Testis (tissue), 3 donors: Measurements from ENCODE around the gene NLRC5. TPM values are rescaled to one million over a fixed set of nuclear protein-coding genes. Genes with fewer than 3 reads are reported as not detected.

Source experiments
- DNase-seq: peaks from one replicate; pipeline ENCODE4 v3.0.0-alpha.2; 2019
- H3K27ac ChIP-seq, 2 donors: fragments of 200-600 bp; sonication (generic); one replicate each; pipeline ENCODE4 v1.5.1; 2019
- H3K27me3 ChIP-seq: fragments of 200-600 bp; sonication (generic); one replicate; pipeline ENCODE4 v1.5.1; 2019
- H3K36me3 ChIP-seq: fragments of 200-600 bp; sonication (generic); one replicate; pipeline ENCODE4 v1.5.1; 2017; ENCODE audit warnings: low read depth; ENCODE audit errors: missing control alignments
- H3K4me1 ChIP-seq: fragments of 200-600 bp; sonication (generic); one replicate; pipeline ENCODE4 v1.5.1; 2019
- H3K4me3 ChIP-seq, 2 donors: fragments of 200-600 bp; sonication (generic); one replicate each; pipeline ENCODE4 v1.5.1; 2017 to 2019
- H3K9me3 ChIP-seq: fragments of 200-600 bp; sonication (generic); one replicate; pipeline ENCODE4 v1.5.1; 2017
- POLR2A ChIP-seq: fragments of 450-650 bp; IDR thresholded peaks from one replicate; pipeline ENCODE4 v1.6.1; 2017; ENCODE audit warnings: antibody characterized with exemption, mild to moderate bottlenecking, moderate library complexity
- whole genome bisulfite sequencing, 2 donors: methylation state at CpG; one replicate each; pipeline ENCODE4 v1.1.5; 2018; 5-methylcytosine and 5-hydroxymethylcytosine counted together
- intact Hi-C: fragments of 100-400 bp; cut with DNase I; formaldehyde crosslinking; loops from one replicate; pipeline ENCODE4 v1.15.1; 2023; ENCODE audit warnings: low total_unique reads
- polyA plus RNA-seq: library from polyadenylated mRNA; stranded (reverse); fragments of 350-450 nt; fragmentation: Illumina TruSeq; extraction: RNeasy Lipid Tissue Mini Kit (QIAGEN cat#74804); gene quantifications from one replicate; pipeline ENCODE4 v1.2.3, GENCODE V29; 2014; ENCODE audit warnings: low read depth, low replicate concordance; ENCODE audit not compliant: insufficient read depth
- total RNA-seq, 2 donors: library from RNA; depleted of rRNA; stranded (reverse); fragments of >200 nt; gene quantifications; one replicate each; pipeline ENCODE4 v1.2.3, GENCODE V29; 2016
- TF ChIP-seq, protein P1 (sequence below), 3 experiments: fragments of 450-650 bp in 2 of 3; fragments of 200-600 bp in 1 of 3; sonication (generic) in 1 of 3; IDR thresholded peaks; one replicate each; pipeline ENCODE4 v1.5.1; 2016 to 2019; ENCODE audit warnings: antibody characterized with exemption in 3 of 3, mild to moderate bottlenecking in 2 of 3, moderate library complexity in 1 of 3

NLRC5 gene
- total and polyA plus RNA-seq, 3 donors from 2014 or later, result 10.3 to 14.9 (median 12.0) TPM

DNA sequence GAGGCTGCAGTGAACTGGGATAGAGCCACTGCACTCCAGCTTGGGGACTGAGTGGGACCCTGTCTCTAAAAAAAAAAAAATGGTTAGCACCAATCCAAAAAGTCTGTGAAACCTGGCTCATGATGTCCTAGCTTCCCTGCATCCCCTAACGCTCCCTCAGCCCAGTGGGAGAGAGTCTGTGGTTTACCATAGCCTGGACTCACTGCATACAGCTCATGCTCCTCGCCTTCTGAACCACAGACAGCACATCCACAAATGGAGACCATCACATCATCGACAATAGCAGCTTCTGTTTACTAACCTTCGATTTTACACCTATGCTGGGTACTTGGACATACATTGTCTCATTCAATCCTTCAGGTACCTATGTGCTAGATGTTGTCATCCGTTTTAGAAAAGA lies 43.6 kb downstream of the NLRC5 start:
- Histone ChIP-seq H3K27ac (no peak overlapping the region), H3K4me1 (no peaks in the 10 kb centered on the region), H3K27me3 (no peaks in the 10 kb centered on the region), H3K36me3 (no peaks in the 10 kb centered on the region), H3K4me3 (no peak overlapping the region), H3K9me3 (no peaks in the 10 kb centered on the region)
- 95 to 96% methylated on average over 5 of the region's 5 CpGs for WGBS, 2 donors
- intact Hi-C loops, result no loop called here
- TF ChIP-seq POLR2A, result no peak
- TF ChIP-seq, protein P1, sequence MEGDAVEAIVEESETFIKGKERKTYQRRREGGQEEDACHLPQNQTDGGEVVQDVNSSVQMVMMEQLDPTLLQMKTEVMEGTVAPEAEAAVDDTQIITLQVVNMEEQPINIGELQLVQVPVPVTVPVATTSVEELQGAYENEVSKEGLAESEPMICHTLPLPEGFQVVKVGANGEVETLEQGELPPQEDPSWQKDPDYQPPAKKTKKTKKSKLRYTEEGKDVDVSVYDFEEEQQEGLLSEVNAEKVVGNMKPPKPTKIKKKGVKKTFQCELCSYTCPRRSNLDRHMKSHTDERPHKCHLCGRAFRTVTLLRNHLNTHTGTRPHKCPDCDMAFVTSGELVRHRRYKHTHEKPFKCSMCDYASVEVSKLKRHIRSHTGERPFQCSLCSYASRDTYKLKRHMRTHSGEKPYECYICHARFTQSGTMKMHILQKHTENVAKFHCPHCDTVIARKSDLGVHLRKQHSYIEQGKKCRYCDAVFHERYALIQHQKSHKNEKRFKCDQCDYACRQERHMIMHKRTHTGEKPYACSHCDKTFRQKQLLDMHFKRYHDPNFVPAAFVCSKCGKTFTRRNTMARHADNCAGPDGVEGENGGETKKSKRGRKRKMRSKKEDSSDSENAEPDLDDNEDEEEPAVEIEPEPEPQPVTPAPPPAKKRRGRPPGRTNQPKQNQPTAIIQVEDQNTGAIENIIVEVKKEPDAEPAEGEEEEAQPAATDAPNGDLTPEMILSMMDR (IDR thresholded peaks at IDR 0.05), result no peak
- no peak for DNase-seq

DNA sequence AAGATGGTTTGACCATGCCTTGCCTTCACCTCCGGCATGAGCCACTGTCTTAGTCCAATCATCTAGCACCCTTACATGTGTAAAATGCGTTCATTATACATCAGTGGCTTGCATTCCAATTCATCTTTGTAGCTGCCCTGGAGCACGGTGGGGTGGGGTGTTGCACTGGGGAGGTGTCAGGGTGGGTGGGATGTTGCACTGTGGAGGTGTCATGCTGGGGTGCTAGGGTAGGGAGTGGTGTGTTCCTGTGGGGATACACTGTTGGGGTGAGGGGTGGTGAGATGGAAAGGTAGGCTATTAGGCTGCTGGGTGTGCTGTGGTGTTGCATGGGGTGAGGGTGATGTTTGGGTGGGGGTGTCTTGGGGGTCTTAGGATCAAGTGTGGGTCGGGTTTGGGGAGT lies 47.0 kb downstream of the NLRC5 start:
- no peaks in the 10 kb centered on the region for H3K9me3 ChIP-seq
- WGBS, 2 donors, result 91% methylated on average over 4 of the region's 4 CpGs
- TF ChIP-seq, protein P1 (IDR thresholded peaks at IDR 0.05), result no peak
- TF ChIP-seq POLR2A, result no peak
- H3K4me3 ChIP-seq, result no peak overlapping the region
- no peaks in the 10 kb centered on the region for H3K4me1 ChIP-seq
- H3K27me3 ChIP-seq, result no peaks in the 10 kb centered on the region
- intact Hi-C loops, result no loop called here
- no peak overlapping the region for H3K27ac ChIP-seq
- H3K36me3 ChIP-seq, result no peaks in the 10 kb centered on the region
- no peak for DNase-seq

DNA sequence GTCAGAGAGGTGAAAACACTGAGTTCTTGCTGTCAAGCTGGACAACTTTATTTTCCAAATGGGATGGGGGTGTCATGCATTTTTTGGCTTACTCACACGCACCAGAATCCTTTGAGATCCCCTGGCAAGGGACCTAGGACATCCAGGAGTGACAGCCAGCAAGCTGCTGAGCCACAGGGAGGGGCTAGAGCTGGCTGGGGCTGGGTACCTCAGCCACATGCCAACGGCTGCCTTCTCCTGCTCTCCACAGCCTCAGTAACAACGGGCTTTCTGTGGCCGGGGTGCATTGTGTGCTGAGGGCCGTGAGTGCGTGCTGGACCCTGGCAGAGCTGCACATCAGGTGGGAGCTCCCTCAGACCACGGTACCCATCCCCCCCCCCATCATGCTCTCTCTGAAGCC lies 47.6 kb downstream of the NLRC5 start:
- WGBS, 2 donors, result 62 to 80% methylated on average over 2 to 7 of the region's 7 CpGs
- no peak for DNase-seq
- no peaks in the 10 kb centered on the region for H3K4me1 ChIP-seq
- H3K4me3 ChIP-seq, result no peak overlapping the region
- no peaks in the 10 kb centered on the region for H3K9me3 ChIP-seq
- intact Hi-C loops, result no loop called here
- TF ChIP-seq POLR2A, result no peak
- TF ChIP-seq, protein P1 (IDR thresholded peaks at IDR 0.05), result no peak
- no peaks in the 10 kb centered on the region for H3K27me3 ChIP-seq
- H3K36me3 ChIP-seq, result no peaks in the 10 kb centered on the region
- no peak overlapping the region for H3K27ac ChIP-seq

DNA sequence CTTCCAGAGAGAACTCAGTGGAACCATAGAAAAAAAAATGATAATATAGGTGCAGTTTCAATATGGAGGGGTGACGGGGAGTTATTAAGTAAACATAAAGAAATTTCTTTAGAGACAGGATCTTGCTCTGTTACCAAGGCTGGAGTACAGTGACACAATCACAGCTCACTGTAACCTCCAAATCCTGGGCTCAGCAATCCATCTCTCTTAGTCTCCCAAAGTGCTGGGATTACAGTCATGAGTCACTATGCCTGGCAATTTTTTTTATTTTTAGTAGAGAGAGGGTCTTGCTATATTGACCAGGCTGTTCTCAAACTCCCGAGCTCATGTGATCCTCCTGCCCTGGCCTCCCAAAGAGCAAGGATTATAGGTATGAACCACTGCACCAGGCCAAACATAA lies 48.8 kb downstream of the NLRC5 start:
- 97 to 98% methylated on average over 2 of the region's 2 CpGs for WGBS, 2 donors
- Histone ChIP-seq H3K36me3 (no peaks in the 10 kb centered on the region), H3K4me1 (no peaks in the 10 kb centered on the region), H3K4me3 (no peak overlapping the region), H3K27ac (no peak overlapping the region), H3K27me3 (no peaks in the 10 kb centered on the region), H3K9me3 (no peaks in the 10 kb centered on the region)
- no peak for DNase-seq
- no peak for TF ChIP-seq POLR2A
- TF ChIP-seq, protein P1 (IDR thresholded peaks at IDR 0.05), result no peak
- intact Hi-C loops, result no loop called here

DNA sequence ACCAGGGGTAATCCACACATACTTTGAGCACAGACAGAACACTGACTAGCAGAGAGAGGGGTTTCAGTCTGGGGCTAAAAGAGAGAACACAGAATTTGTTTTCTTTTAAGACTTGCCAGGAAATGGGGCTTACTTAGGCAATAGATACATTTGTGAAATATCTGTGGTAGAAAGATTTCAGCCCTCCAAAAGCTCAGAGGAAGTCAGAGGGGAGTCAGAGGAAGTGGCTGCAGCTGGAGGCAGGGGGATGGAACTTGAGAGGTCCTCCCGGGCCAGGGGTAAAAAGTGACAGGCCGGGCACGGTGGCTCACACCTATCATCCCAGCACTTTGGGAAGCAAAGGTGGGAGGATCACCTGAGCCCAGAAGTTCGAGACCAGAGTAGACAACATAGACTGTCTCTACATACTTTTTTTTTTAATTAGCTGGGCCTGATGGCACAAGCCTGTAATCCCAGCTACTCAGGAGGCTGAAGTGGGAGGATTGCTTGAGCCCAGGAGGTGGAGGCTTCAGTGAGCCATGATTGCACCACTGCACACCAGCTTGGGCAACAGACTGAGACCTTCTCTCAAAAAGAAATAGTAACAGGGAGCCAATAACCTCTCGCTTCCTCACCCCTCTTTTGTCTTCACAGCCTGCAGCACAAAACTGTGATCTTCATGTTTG lies 49.9 kb downstream of the NLRC5 start:
- Histone ChIP-seq H3K4me1 (no peaks in the 10 kb centered on the region), H3K4me3 (no peak overlapping the region), H3K9me3 (no peaks in the 10 kb centered on the region), H3K27ac (no peak overlapping the region), H3K36me3 (no peaks in the 10 kb centered on the region), H3K27me3 (no peaks in the 10 kb centered on the region)
- DNase-seq, result no peak
- TF ChIP-seq POLR2A, result no peak
- TF ChIP-seq, protein P1 (IDR thresholded peaks at IDR 0.05), result no peak
- WGBS, 2 donors, result 66 to 70% methylated on average over 5 of the region's 5 CpGs
- intact Hi-C loops, result no loop called here
